GM12891 (cell line): Measurements from ENCODE around the gene RRP8.

Experiments
- POLR2A ChIP-seq: IDR thresholded peaks from 2 replicates; pipeline ENCODE4 v1.6.1; 2011; ENCODE audit warnings: low read depth, low read length, control low read depth
- POLR2AphosphoS5 ChIP-seq: IDR thresholded peaks from 2 replicates; pipeline ENCODE4 v1.6.1; 2011; ENCODE audit warnings: low read depth, low read length, control low read depth
- POU2F2 ChIP-seq: IDR thresholded peaks from 2 replicates; pipeline ENCODE4 v1.6.1; 2011; ENCODE audit warnings: low read depth, mild to moderate bottlenecking, control low read depth, low read length, moderate library complexity
- TAF1 ChIP-seq: IDR thresholded peaks from 2 replicates; pipeline ENCODE4 v1.6.1; 2011; ENCODE audit warnings: low read depth, low read length, control low read depth

- no peak for TF ChIP-seq POLR2AphosphoS5
- no peak for TF ChIP-seq POLR2A
- no peak for TF ChIP-seq POU2F2
- TF ChIP-seq TAF1 = no peak
Observed at GRCh38 chr11:6632116-6633073, 29.0 kb upstream of the RRP8 start.
